ENCODE measurements around the gene FAM186B.

FAM186B gene

GRCh38 chr12:49567611-49568441, 37.6 kb downstream of the FAM186B start, which contains the start of gene MCRS1:
Gene MCRS1 (minus strand): TSS chr12:49568142. CDS start chr12:49566731, 1,411 bp downstream.
- peak; percentile 75 to 81 for DNase-seq (ENCODE audit: low read depth in 2 of 2)

DNA sequence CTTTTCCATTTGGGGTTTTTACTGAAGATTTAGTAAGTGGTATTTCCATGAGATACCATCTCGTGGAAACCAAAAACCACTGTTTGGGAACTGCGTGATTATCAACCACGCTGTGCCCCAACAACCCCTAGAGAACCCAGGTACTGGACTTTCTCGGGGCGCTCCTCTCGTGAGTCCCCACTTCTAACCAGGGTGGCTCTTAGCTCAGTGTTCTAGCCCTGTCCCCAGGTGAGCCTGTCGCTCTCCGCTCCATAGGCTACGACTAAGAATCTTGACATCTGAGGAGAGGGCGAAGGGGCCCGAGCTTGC, 38.2 kb downstream of the FAM186B start:
- DNase-seq (ENCODE audit: low read depth in 2 of 2): no peak

- no peak for DNase-seq (ENCODE audit: low read depth in 2 of 2)
Measured at GRCh38 chr12:49566361-49566760, 39.1 kb downstream of the FAM186B start.

DNA sequence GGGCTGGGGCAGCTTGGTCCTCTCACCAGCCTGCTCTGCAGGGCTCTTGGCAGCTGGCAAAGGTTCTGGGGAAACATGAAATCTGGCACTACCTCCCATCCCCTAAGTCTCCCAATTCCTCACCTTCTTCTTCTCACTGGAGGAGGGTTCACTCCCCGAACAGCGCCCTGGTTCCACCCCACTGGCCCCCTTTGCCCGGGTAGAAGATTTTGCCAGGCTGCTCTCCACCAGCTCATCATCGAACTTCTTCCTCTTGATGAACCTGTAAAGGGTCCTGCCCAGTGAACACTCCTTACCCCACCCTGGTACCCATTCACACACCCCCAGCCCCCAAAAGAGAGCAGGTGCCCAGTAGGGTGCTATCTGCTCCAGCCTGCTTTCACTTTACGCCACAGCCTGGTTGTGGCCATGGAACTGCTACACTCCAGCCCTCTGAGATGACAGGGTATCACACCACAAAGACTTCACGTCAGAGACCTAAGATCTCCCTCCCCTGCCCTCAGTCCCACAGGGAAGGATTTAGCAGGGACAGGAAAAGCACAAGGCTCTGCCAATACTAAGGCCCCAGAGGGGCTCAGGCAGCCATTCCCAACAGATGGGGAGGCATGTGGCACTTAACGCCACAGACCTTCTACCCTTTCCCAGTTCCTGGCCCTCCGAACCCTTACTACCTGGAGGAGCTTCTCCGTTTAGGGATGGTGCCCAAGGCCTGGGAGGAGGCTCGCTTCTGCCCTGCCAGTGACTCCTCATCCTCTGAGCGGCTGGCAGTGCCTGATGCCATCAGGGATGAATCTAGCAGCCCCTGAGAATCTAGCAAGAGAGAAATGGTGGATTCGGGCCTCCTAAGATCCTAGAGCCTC, 39.8 kb downstream of the FAM186B start:
- no peak for DNase-seq (ENCODE audit: low read depth in 2 of 2)

DNA sequence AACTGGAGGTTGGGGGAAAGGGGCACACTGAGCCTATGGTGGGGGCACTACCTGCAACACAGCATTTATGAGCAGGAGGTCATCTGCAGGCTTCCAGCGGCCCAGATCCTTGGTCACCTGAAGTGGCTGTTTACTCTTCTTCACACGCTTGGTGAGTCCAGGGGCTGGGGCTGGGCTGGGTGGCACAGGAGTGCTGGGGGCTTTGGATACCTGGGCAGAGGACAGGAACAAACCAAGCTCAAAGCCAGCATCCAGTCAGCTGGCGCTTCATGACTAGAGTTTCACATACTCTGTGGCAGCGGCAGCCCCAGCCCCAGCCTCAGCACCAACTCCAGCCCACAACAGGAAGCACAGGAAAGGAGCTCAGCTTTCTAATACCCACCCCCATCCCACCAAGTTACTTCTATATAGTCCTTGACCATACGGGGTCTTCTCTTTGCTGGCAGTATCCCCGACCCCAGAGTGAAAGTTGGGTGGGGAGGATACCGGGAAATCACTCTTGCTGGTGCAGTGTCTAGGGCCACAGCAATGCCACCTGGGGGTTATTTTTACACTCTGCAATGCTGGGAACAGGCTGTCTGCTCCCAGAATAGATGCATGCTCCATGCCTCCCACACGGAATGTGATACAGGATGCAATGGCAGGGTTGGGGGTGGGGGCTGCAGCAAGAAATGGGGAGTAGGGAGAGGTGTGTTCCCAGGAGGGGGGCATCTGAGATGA, 40.6 kb downstream of the FAM186B start:
- no peak for DNase-seq (ENCODE audit: low read depth in 2 of 2)

DNA sequence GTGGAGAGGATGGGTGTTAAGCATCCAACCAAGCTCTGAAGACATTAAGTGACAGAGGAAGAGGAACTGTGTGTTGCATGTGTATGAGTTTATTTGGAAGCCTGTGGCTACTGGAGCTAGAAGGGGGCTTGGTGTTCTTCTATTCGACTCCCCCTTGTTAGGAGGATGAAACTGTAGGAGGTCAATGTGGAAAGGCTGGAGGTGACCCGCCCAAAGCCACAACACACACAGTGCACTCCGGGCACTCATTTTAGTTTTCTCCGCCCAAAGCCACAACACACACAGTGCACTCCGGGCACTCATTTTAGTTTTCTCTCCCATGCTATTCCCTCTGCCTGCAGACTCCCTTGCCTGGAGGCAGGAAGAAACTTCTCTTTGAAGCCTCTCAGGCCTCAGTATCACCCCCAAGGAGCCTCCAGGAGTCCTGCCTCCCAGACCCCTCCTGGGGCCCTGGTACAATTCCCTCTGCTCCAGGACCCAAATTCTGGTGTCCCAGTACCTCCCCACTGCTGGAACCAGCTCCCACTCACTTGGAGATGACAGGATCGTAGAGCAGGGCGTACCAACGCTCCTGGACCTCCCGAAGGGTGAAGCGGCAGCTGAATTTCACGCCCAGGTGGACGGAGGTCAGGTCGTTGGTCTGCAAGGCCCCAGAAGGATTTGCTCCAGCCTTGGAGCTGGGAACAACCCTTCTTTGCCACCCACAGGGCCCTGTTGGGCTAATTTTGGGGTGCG, 41.3 kb downstream of the FAM186B start:
- DNase-seq (ENCODE audit: low read depth in 2 of 2): no peak

DNA sequence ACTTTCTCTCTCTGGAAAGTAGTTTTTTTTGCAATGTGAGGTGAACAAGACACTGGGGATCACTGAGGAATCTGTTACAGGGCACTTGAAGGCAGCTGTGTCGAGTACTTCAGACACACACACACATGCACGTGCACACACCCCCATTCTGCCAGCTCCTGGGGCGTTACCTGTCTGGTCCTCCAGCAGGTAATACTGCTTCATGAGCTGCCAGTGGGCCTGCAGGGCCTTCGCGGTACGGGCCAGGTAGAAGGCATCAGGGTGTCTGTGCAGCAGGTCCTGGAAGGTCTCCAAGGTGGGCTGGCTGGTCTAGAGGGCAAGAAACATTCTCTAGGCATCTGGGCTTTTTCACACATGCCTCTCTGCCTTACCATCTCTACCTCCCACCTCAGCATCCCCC, 42.6 kb downstream of the FAM186B start:
- DNase-seq (ENCODE audit: low read depth in 2 of 2): no peak

DNA sequence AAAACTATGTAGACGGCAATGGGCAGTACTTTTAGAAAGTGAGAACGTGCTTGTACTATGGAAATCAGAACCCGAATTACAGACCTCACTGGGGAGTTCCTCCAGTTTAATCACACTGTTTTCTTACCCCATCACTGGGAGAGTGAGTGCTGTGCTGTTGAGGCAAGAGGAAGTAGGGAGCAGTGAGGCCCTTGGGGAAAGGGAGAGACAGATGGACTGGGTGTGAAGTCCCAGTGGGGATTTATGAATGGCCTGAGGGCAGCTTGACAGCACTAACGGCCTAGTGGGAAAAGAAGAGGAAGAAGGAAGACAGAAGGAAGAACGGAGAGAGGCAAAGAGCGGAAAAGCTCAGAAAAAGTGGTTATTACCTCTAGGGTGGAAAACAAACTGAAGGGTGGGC, 43.2 kb downstream of the FAM186B start:
- DNase-seq (ENCODE audit: low read depth in 2 of 2): no peak

DNA sequence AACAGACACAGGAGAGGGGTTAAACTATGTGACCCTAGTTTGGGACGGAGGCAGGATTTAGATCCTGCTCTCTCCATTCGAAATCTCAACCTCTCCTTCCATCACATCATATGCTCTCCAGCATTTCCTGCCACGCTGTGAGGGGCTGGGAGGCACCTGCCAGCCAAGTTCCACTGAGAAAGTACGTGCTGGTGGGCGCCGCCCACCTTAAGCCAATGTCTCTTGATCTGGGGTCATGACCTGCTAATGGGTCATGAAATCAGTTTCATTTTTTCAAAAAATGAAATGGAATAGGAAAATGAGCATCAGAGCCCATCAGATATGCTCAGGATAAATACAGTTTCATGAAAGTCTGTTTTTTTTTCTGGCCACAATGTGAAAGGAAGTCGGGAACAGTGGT, 44.7 kb downstream of the FAM186B start:
- DNase-seq (ENCODE audit: low read depth in 2 of 2): no peak

GRCh38 chr12:49559011-49559675, 46.3 kb downstream of the FAM186B start:
- no peak for DNase-seq (ENCODE audit: low read depth in 2 of 2)

DNA sequence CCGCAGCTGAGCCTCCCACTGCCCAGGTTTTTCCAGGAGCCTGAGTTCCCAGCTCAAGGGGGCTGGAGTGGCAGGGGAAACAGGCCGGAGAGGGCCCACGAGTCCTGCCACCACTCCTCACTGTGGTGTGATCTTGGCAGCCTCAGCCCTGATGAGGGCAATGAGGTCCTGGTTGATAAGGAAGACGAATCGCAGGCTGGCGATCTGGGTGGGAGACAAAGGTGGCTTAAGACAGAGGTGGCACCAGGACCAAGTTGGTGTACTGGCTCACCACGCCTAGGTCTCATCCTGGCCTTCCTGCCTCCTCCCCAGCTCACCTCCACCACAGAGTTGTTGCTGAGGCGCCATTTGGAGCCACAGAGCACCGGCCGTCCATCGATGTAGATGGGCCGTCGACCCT, 46.9 kb downstream of the FAM186B start:
- no peak for DNase-seq (ENCODE audit: low read depth in 2 of 2)

DNA sequence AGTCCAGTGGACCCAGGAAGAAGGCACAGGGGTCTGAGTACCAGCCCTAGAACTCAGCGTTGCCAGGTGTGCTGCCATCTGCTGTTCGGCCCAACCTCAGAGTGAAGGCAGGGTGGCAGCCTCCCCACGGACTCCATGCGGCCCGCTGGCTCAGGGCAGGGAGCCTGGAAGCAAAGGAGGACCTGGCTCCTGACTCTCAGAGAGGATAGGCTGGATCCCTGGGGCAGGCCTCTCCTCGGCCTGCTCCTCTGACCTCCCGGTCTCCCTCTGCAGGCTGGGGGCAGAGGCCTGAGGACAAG, 47.6 kb downstream of the FAM186B start:
- no peak for DNase-seq (ENCODE audit: low read depth in 2 of 2)

DNA sequence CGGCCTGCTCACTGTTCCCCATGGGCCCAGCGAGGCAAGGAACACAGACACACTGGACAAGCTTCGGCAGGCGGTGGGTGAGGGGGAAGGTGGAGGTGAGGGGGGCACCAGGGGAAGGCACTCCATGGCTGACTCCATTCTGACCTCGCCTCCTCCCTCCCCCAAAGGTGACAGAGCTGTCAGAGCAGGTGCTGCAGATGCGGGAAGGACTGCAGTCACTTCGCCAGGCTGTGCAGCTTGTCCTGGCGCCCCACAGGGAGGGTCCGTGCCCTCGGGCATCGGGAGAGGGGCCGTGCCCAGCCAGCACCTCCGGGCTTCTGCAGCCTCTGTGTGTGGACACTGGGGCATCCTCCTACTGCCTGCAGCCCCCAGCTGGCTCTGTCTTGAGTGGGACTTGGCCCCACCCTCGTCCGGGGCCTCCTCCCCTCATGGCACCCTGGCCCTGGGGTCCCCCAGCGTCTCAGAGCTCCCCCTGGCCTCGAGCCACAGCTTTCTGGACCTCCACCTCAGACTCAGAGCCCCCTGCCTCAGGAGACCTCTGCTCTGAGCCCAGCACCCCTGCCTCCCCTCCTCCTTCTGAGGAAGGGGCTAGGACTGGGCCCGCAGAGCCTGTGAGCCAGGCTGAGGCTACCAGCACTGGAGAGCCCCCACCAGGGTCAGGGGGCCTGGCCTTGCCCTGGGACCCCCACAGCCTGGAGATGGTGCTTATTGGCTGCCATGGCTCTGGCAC, 48.1 kb downstream of the FAM186B start:
- no peak for DNase-seq (ENCODE audit: low read depth in 2 of 2)

DNA sequence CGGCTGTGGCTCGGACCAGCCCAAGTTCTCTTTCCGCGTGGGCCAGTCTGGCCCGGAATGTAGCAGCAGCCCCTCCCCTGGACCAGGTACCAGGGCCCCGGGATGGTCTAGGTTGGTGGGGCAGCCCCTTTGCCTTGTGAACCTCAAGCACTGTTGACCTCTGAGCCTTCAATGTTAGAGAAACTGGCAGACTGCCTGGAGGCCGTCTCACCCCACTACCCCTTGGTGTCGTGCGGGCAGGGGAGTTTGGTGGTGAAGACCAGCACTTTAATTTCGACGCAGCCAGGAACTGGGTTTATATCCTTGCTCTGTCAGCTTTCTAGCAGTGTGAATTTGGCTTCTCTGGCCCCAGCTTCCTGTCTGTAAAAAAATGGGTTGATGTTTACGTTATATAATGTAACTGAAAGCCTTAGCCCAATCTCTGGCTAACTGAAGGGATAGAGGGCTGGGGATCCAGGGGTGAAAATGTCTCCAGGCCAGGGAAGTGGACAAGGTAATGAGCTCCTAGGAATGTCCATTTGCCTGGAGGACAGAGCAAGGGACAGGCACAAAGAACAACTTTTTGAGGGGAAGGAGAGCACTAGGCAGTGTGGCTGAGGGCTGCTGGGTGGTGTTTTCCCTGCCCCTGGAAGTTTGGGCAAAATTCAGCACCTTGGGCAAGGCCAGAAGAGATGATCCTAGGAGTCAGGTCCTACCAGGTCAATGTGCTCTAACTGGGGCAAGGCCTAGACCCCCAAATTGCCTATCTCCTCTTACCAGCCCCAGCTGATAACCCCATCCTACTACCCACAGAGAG, 48.9 kb downstream of the FAM186B start:
- DNase-seq (ENCODE audit: low read depth in 2 of 2): no peak

GRCh38 chr12:49555631-49556390, 49.6 kb downstream of the FAM186B start:
- no peak for DNase-seq (ENCODE audit: low read depth in 2 of 2)

- DNase-seq (ENCODE audit: low read depth in 2 of 2): no peak
Measured at GRCh38 chr12:49554266-49554665, 51.2 kb downstream of the FAM186B start.

DNA sequence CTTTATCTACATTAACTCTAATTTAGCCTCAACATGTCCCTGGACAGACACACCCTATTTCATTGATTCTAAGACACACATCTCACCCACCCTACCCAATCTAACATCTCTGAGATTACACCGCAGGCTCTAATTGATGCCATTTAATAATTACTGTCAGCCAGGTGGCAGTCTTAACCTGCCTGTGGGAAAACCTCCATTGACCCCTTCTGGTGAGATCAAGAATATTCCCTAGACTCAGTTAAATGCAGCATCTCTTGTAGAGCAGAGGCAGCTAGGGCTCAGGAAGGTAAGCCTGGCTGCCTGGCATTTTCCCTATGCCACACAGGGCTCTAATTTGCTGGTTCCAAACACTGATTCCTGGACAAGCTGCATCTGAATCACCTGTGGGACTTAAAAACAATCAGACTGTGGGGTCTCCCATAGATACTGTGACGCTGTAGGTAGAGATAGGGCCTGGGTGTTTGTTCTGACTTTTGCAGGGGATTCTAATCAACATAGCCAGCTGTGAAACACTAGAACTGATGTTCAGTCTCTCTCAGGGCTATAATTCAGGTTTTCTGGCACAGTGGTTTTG, 51.8 kb downstream of the FAM186B start:
- no peak for DNase-seq (ENCODE audit: low read depth in 2 of 2)

- no peak for DNase-seq (ENCODE audit: low read depth in 2 of 2)
Measured at GRCh38 chr12:49552899-49553298, 52.5 kb downstream of the FAM186B start.

GRCh38 chr12:49552425-49552824, 53.0 kb downstream of the FAM186B start:
- DNase-seq (ENCODE audit: low read depth in 2 of 2): no peak

All from activated CD8-positive, alpha-beta memory T cell treated with anti-CD3 and anti-CD28 coated beads for 4 hours (primary cell).